Liver (tissue), 3 donors: ENCODE results near the gene ADCY2.

Experiments used
- EGR1 ChIP-seq, 2 donors: IDR thresholded peaks; 2 replicates each; pipeline ENCODE4 v1.6.1; 2016 to 2018; ENCODE audit warnings: antibody characterized with exemption in 2 of 2, low read depth in 2 of 2
- JUND ChIP-seq, 2 donors: IDR thresholded peaks; 2 replicates each; pipeline ENCODE4 v1.6.1; 2016; ENCODE audit warnings: antibody characterized with exemption in 2 of 2
- MAX ChIP-seq: IDR thresholded peaks from 2 replicates; pipeline ENCODE4 v1.6.1; 2016; ENCODE audit warnings: antibody characterized with exemption
- RXRA ChIP-seq, 2 donors: IDR thresholded peaks; 2 replicates each; pipeline ENCODE4 v1.6.1; 2017 to 2018; ENCODE audit warnings: antibody characterized with exemption in 2 of 2, mild to moderate bottlenecking in 1 of 2
- YY1 ChIP-seq: IDR thresholded peaks from 2 replicates; pipeline ENCODE4 v1.6.1; 2016; ENCODE audit warnings: antibody characterized with exemption, mild to moderate bottlenecking
- TF ChIP-seq, protein P1 (sequence below): fragments of 150-350 bp; IDR thresholded peaks from 2 replicates; pipeline ENCODE4 v1.5.1; 2017; ENCODE audit warnings: improper control_type of control experiment, low read depth, low read length; ENCODE audit not compliant: missing input control
- donor health status: healthy.
- donor health status: healthy.

GRCh38 chr5:7391814-7392692 is 3.9 kb upstream of the ADCY2 start:
- TF ChIP-seq MAX = no peak
- TF ChIP-seq, protein P1, sequence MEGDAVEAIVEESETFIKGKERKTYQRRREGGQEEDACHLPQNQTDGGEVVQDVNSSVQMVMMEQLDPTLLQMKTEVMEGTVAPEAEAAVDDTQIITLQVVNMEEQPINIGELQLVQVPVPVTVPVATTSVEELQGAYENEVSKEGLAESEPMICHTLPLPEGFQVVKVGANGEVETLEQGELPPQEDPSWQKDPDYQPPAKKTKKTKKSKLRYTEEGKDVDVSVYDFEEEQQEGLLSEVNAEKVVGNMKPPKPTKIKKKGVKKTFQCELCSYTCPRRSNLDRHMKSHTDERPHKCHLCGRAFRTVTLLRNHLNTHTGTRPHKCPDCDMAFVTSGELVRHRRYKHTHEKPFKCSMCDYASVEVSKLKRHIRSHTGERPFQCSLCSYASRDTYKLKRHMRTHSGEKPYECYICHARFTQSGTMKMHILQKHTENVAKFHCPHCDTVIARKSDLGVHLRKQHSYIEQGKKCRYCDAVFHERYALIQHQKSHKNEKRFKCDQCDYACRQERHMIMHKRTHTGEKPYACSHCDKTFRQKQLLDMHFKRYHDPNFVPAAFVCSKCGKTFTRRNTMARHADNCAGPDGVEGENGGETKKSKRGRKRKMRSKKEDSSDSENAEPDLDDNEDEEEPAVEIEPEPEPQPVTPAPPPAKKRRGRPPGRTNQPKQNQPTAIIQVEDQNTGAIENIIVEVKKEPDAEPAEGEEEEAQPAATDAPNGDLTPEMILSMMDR = peak; percentile 44
- no peak for TF ChIP-seq JUND (IDR thresholded peaks at IDR 0.05)
- TF ChIP-seq EGR1 (IDR thresholded peaks at IDR 0.05; ENCODE audit: low read depth in 2 of 2) = no peak
- no peak for TF ChIP-seq YY1
- TF ChIP-seq RXRA (IDR thresholded peaks at IDR 0.05) = no peak
